ENCODE measurements around the gene C2CD4A. TPM values are rescaled to one million over a fixed set of nuclear protein-coding genes. Genes with fewer than 3 reads are reported as not detected.

The C2CD4A gene
- total RNA-seq, 1 experiment from 2014 or later = not detected

- in situ Hi-C loops (cut with HindIII; ENCODE audit: low pct_unique_long_range_greater_than_20kb, low sequenced_read_pairs) = no loop called here
- DNase-seq (ENCODE audit: low read depth, low spot score) = no peak
These were observed 9.3 kb upstream of the C2CD4A start for GRCh38 chr15:62057341-62057980.

- no peak for DNase-seq (ENCODE audit: low read depth, low spot score)
- in situ Hi-C loops (cut with HindIII; ENCODE audit: low pct_unique_long_range_greater_than_20kb, low sequenced_read_pairs) = no loop called here
These were observed 8.3 kb upstream of the C2CD4A start for GRCh38 chr15:62058327-62059028.

GRCh38 chr15:62059108-62059815 lies 7.5 kb upstream of the C2CD4A start:
- in situ Hi-C loops (cut with HindIII; ENCODE audit: low pct_unique_long_range_greater_than_20kb, low sequenced_read_pairs) = no loop called here
- DNase-seq (ENCODE audit: low read depth, low spot score) = peak; percentile 22

- in situ Hi-C loops (cut with HindIII; ENCODE audit: low pct_unique_long_range_greater_than_20kb, low sequenced_read_pairs) = no loop called here
- DNase-seq (ENCODE audit: low read depth, low spot score) = peak; percentile 68
These were observed 7.0 kb upstream of the C2CD4A start for GRCh38 chr15:62059816-62060112.

- peak; percentile 95 for DNase-seq (ENCODE audit: low read depth, low spot score)
- in situ Hi-C loops (cut with HindIII; ENCODE audit: low pct_unique_long_range_greater_than_20kb, low sequenced_read_pairs) = no loop called here
These were observed 6.5 kb upstream of the C2CD4A start, which contains the start of gene VPS13C for GRCh38 chr15:62060113-62060895. TSS of gene VPS13C (minus strand) at chr15:62060447. CDS start at chr15:62060374, 73 bp downstream.

GRCh38 chr15:62060896-62061280 lies 5.9 kb upstream of the C2CD4A start:
- DNase-seq (ENCODE audit: low read depth, low spot score) = no peak
- in situ Hi-C loops (cut with HindIII; ENCODE audit: low pct_unique_long_range_greater_than_20kb, low sequenced_read_pairs) = no loop called here

- in situ Hi-C loops (cut with HindIII; ENCODE audit: low pct_unique_long_range_greater_than_20kb, low sequenced_read_pairs) = no loop called here
- DNase-seq (ENCODE audit: low read depth, low spot score) = no peak
These were observed 2.7 kb upstream of the C2CD4A start for GRCh38 chr15:62063825-62064635.

GRCh38 chr15:62067448-62068044 lies 769 bp downstream of the C2CD4A start:
- in situ Hi-C loops (cut with HindIII; ENCODE audit: low pct_unique_long_range_greater_than_20kb, low sequenced_read_pairs) = no loop called here
- no peak for DNase-seq (ENCODE audit: low read depth, low spot score)

GRCh38 chr15:62068071-62068809 lies 1.5 kb downstream of the C2CD4A start:
- in situ Hi-C loops (cut with HindIII; ENCODE audit: low pct_unique_long_range_greater_than_20kb, low sequenced_read_pairs) = no loop called here
- no peak for DNase-seq (ENCODE audit: low read depth, low spot score)

GRCh38 chr15:62068810-62069167 lies 2.0 kb downstream of the C2CD4A start:
- DNase-seq (ENCODE audit: low read depth, low spot score) = no peak
- in situ Hi-C loops (cut with HindIII; ENCODE audit: low pct_unique_long_range_greater_than_20kb, low sequenced_read_pairs) = no loop called here

- in situ Hi-C loops (cut with HindIII; ENCODE audit: low pct_unique_long_range_greater_than_20kb, low sequenced_read_pairs) = no loop called here
- DNase-seq (ENCODE audit: low read depth, low spot score) = no peak
These were observed 2.8 kb downstream of the C2CD4A start for GRCh38 chr15:62069551-62069950.

GRCh38 chr15:62071711-62072308 lies 5.0 kb downstream of the C2CD4A start:
- peak; percentile 65 for DNase-seq (ENCODE audit: low read depth, low spot score)
- in situ Hi-C loops (cut with HindIII; ENCODE audit: low pct_unique_long_range_greater_than_20kb, low sequenced_read_pairs) = no loop called here

- DNase-seq (ENCODE audit: low read depth, low spot score) = no peak
- in situ Hi-C loops (cut with HindIII; ENCODE audit: low pct_unique_long_range_greater_than_20kb, low sequenced_read_pairs) = no loop called here
These were observed 9.0 kb downstream of the C2CD4A start for GRCh38 chr15:62075595-62076277.

- in situ Hi-C loops (cut with HindIII; ENCODE audit: low pct_unique_long_range_greater_than_20kb, low sequenced_read_pairs) = no loop called here
- DNase-seq (ENCODE audit: low read depth, low spot score) = no peak
These were observed 12.8 kb downstream of the C2CD4A start for GRCh38 chr15:62079594-62079993.

- DNase-seq (ENCODE audit: low read depth, low spot score) = no peak
- in situ Hi-C loops (cut with HindIII; ENCODE audit: low pct_unique_long_range_greater_than_20kb, low sequenced_read_pairs) = no loop called here
These were observed 16.7 kb downstream of the C2CD4A start for GRCh38 chr15:62083194-62084154.
